HepG2 (cell line): ENCODE measurements around the gene CDH13. TPM values are rescaled to one million over a fixed set of nuclear protein-coding genes. Genes with fewer than 3 reads are reported as not detected.

Source experiments
- ATAC-seq: fragments of 200-7000 bp; cut with Tn5 transposase; 3 replicates; pipeline ENCODE4 v1.9.1; 2020; ENCODE audit warnings: mild to moderate bottlenecking, moderate library complexity
- BruUV-seq: library from RNA; stranded (reverse); fragments of 400-500 nt; replicated peaks from 2 replicates; lab custom pipeline; 2021; lab: Mats Ljungman, UMichigan
- CTCF ChIA-PET: fragments of 300-600 bp; formaldehyde crosslinking; extraction: SDS; loops from one replicate; lab custom pipeline; 2021; ENCODE audit warnings: low total read pairs, inconsistent platforms, low intra/inter-chr PET ratio; lab: Yijun Ruan, JAX
- POLR2A ChIA-PET: fragments of 350-600 bp; sonication (Branson Sonifier 250); formaldehyde crosslinking; loops from one replicate; lab custom pipeline; 2020; ENCODE audit warnings: antibody characterized with exemption, inconsistent platforms; lab: Yijun Ruan, JAX
- DNase-seq: peaks from one replicate; pipeline ENCODE4 v3.0.0-alpha.2; 2015; ENCODE audit warnings: low spot score
- FAIRE-seq: peaks from 3 replicates; lab custom pipeline; 2011; peaks lifted over from hg19 to GRCh38; lab: Jason Lieb, UNC
- H2AFZ ChIP-seq: one replicate; pipeline ENCODE4 v1.6.1; 2011; ENCODE audit warnings: low read length, inconsistent platforms
- H3K27ac ChIP-seq: fragments of 300-600 bp; 3 replicates; pipeline ENCODE4 v1.8.0; 2011; ENCODE audit warnings: mixed run types, mild to moderate bottlenecking, mixed read lengths, low read length, inconsistent platforms; ENCODE audit not compliant: insufficient read depth; ENCODE audit errors: extremely low read length
- H3K27me3 ChIP-seq, 2 experiments: fragments of 200-600 bp in 1 of 2; 2 replicates in 1 of 2; 3 replicates in 1 of 2; pipeline versions ENCODE4 v1.6.0 to v1.8.0; 2011; ENCODE audit warnings: low read length in 2 of 2, mild to moderate bottlenecking in 2 of 2, moderate library complexity in 2 of 2, inconsistent platforms in 1 of 2; ENCODE audit not compliant: insufficient read depth in 2 of 2, control insufficient read depth in 1 of 2
- H3K36me3 ChIP-seq, 2 experiments: fragments of 200-600 bp in 1 of 2; replicated peaks in 1 of 2; 2 replicates in 1 of 2; 3 replicates in 1 of 2; pipeline versions ENCODE4 v1.5.1 to v1.8.0; 2011; ENCODE audit warnings: low read length in 2 of 2, inconsistent platforms in 1 of 2; ENCODE audit not compliant: insufficient read depth in 2 of 2, control insufficient read depth in 1 of 2
- H3K4me1 ChIP-seq: 2 replicates; pipeline ENCODE4 v1.5.1; 2012; ENCODE audit warnings: low read length, inconsistent platforms; ENCODE audit not compliant: insufficient read depth
- H3K4me2 ChIP-seq: 2 replicates; pipeline ENCODE4 v1.6.0; 2011; ENCODE audit warnings: low read depth, low read length, inconsistent platforms
- H3K4me3 ChIP-seq, 3 experiments: fragments of 200-600 bp in 1 of 3; sonication (generic), shearing (Covaris generic) in 1 of 3; replicated peaks in 1 of 3; 2 replicates each; pipeline ENCODE4 v1.5.1; 2011 to 2016; ENCODE audit warnings: low read length in 3 of 3, inconsistent platforms in 2 of 3, low read depth in 2 of 3, mild to moderate bottlenecking in 2 of 3, control low read depth in 1 of 3, mixed read lengths in 1 of 3; ENCODE audit not compliant: insufficient read depth in 1 of 3
- H3K79me2 ChIP-seq: one replicate; pipeline ENCODE4 v1.6.1; 2011; ENCODE audit warnings: low read length, inconsistent platforms; ENCODE audit not compliant: insufficient read depth
- H3K9ac ChIP-seq: 2 replicates; pipeline ENCODE4 v1.6.0; 2011; ENCODE audit warnings: mild to moderate bottlenecking, low read depth, low read length, inconsistent platforms; ENCODE audit not compliant: insufficient read depth
- H3K9me3 ChIP-seq: 2 replicates; pipeline ENCODE4 v1.5.1; 2012; ENCODE audit warnings: mild to moderate bottlenecking, low read length
- H4K20me1 ChIP-seq: 2 replicates; pipeline ENCODE4 v1.6.0; 2011; ENCODE audit warnings: inconsistent platforms, mild to moderate bottlenecking, low read length, moderate library complexity; ENCODE audit not compliant: insufficient read depth
- CHCHD3 ChIP-seq: sonication (generic); formaldehyde crosslinking; IDR thresholded peaks from 2 replicates; pipeline ENCODE4 v1.8.0; 2022; ENCODE audit warnings: mild to moderate bottlenecking, missing genetic modification reagents, moderate library complexity
- KLF16 ChIP-seq, 2 experiments: sonication (generic) in 1 of 2; formaldehyde crosslinking in 1 of 2; IDR thresholded peaks; 2 replicates each; pipeline versions ENCODE4 v1.6.1 to v1.8.0; 2016 to 2023; ENCODE audit warnings: missing genetic modification reagents in 2 of 2, missing compliant biosample characterization in 1 of 2
- MEIS1 ChIP-seq: sonication (generic); formaldehyde crosslinking; IDR thresholded peaks from 2 replicates; pipeline ENCODE4 v1.9.0; 2021; ENCODE audit warnings: mild to moderate bottlenecking, missing genetic modification reagents, moderate library complexity, borderline replicate concordance
- MLX ChIP-seq: IDR thresholded peaks from 2 replicates; pipeline ENCODE4 v1.6.1; 2016
- TEF ChIP-seq: sonication (generic); formaldehyde crosslinking; IDR thresholded peaks from 2 replicates; pipeline ENCODE4 v1.5.0; 2020; ENCODE audit warnings: missing genetic modification reagents
- ZNF577 ChIP-seq: sonication (generic); formaldehyde crosslinking; IDR thresholded peaks from 2 replicates; pipeline ENCODE4 v1.4.0; 2020; ENCODE audit warnings: mild to moderate bottlenecking, low read depth, missing genetic modification reagents, borderline replicate concordance
- ZNF746 ChIP-seq: sonication (generic); formaldehyde crosslinking; IDR thresholded peaks from 2 replicates; pipeline ENCODE4 v1.8.0; 2022; ENCODE audit warnings: mild to moderate bottlenecking, missing genetic modification reagents
- ZNF776 ChIP-seq: sonication (generic); formaldehyde crosslinking; IDR thresholded peaks from 2 replicates; pipeline ENCODE4 v1.4.0; 2020; ENCODE audit warnings: mild to moderate bottlenecking, missing genetic modification reagents
- ZSCAN22 ChIP-seq: sonication (generic); formaldehyde crosslinking; IDR thresholded peaks from 2 replicates; pipeline ENCODE4 v1.4.0; 2020; ENCODE audit warnings: mild to moderate bottlenecking, missing genetic modification reagents
- WGBS: methylation state at CpG from one replicate; pipeline ENCODE4 v1.1.6; 2017; ENCODE audit warnings: low lambda C conversion rate; 5-methylcytosine and 5-hydroxymethylcytosine counted together
- in situ Hi-C: cut with HindIII; loops from 2 replicates; pipeline ENCODE4 v1.10.0; 2017; ENCODE audit warnings: low pct_unique_long_range_greater_than_20kb; ENCODE audit not compliant: extremely low pct_ligation_motif_present
- intact Hi-C: fragments of 100-400 bp; cut with micrococcal nuclease; formaldehyde crosslinking; loops from one replicate; pipeline ENCODE4 v1.10.0; 2022; ENCODE audit not compliant: unreplicated experiment
- polyA plus RNA-seq, 8 experiments: library from polyadenylated mRNA; depleted of rRNA in 3 of 8; stranded (reverse) in 7 of 8; unstranded in 1 of 8; fragments of >200 nt; fragmentation: Illumina TruSeq in 4 of 8; extraction: Trizol in 4 of 8; gene quantifications; 2 replicates each; pipeline versions ENCODE4 v1.2.1 to v1.2.3, GENCODE V29; 2011 to 2016; ENCODE audit warnings: low read depth in 4 of 8, missing spikeins in 1 of 8, mixed read lengths in 1 of 8; ENCODE audit not compliant: insufficient read depth in 1 of 8
- total RNA-seq, 5 experiments: library from RNA; depleted of rRNA; stranded (reverse); fragments of >200 nt; fragmentation: Illumina TruSeq; extraction: Trizol; gene quantifications; 2 replicates each; pipeline ENCODE4 v1.2.3, GENCODE V29; 2016; ENCODE audit warnings: low read depth in 1 of 5

The CDH13 gene
- total and polyA plus RNA-seq, 2 of the 13 experiments (the other 11 are each of a cell fraction or from before 2014, with no cell fraction given) = not detected

GRCh38 chr16:82845116-82845515, 218.3 kb downstream of the CDH13 start (continued):
- no peak for TF ChIP-seq MEIS1
- no peak for TF ChIP-seq ZNF776 (CRISPR knock-in tag)
- TF ChIP-seq TEF (CRISPR knock-in tag) = no peak
- no peak for TF ChIP-seq KLF16 (CRISPR knock-in tag; IDR thresholded peaks at IDR 0.05)
- TF ChIP-seq ZNF746 = no peak
- TF ChIP-seq CHCHD3 (CRISPR knock-in tag) = no peak
- TF ChIP-seq ZSCAN22 (CRISPR knock-in tag) = no peak

GRCh38 chr16:82846806-82847205, 220.0 kb downstream of the CDH13 start:
- H3K9me3 ChIP-seq = peaks cover 55% of the 10 kb centered on the region
- in situ Hi-C loops (no loop called here), intact Hi-C loops (no loop called here)
- H3K4me3 ChIP-seq = no peak overlapping the region
- no peak overlapping the region for H2AFZ ChIP-seq
- H3K9ac ChIP-seq = no peak overlapping the region
- H3K4me2 ChIP-seq = no peak overlapping the region
- no peaks in the 10 kb centered on the region for H3K79me2 ChIP-seq
- no peaks in the 10 kb centered on the region for H4K20me1 ChIP-seq
- DNase-seq (no peak), FAIRE-seq (no peak), ATAC-seq (no peak)
- H3K36me3 ChIP-seq = no peaks in the 10 kb centered on the region
- no TSS peak for BruUV-seq
- no peak overlapping the region for H3K27ac ChIP-seq
- no peaks in the 10 kb centered on the region for H3K27me3 ChIP-seq
- no peaks in the 10 kb centered on the region for H3K4me1 ChIP-seq
- no peak for TF ChIP-seq MLX
- TF ChIP-seq ZNF577 (CRISPR knock-in tag) = no peak
- POLR2A ChIA-PET = no interaction called here
- CTCF ChIA-PET = no interaction called here
- 0% methylated on average over 1 of the region's 1 CpG for WGBS
